Brain microvascular endothelial cell (primary cell): Measurements from ENCODE around the gene GPR12.

Experiments used
- DNase-seq: peaks from one replicate; pipeline ENCODE4 v3.0.0-alpha.2; 2020
- H3K27ac ChIP-seq: fragments of 250-450 bp; sonication (Bioruptor Pico); 2 replicates; pipeline ENCODE4 v1.5.1; 2020; ENCODE audit warnings: mild to moderate bottlenecking, moderate library complexity
- H3K27me3 ChIP-seq: fragments of 250-450 bp; sonication (Bioruptor Pico); replicated peaks from 2 replicates; pipeline ENCODE4 v1.5.1; 2020; ENCODE audit warnings: mild to moderate bottlenecking
- H3K36me3 ChIP-seq: fragments of 250-450 bp; sonication (Bioruptor Pico); replicated peaks from 2 replicates; pipeline ENCODE4 v1.5.1; 2020; ENCODE audit warnings: mild to moderate bottlenecking
- H3K4me3 ChIP-seq: 2 replicates; pipeline ENCODE4 v1.5.1; 2011; ENCODE audit warnings: low read depth, mild to moderate bottlenecking, control low read depth, low read length, moderate library complexity
- CTCF ChIP-seq: IDR thresholded peaks from 2 replicates; pipeline ENCODE4 v1.5.1; 2011; ENCODE audit warnings: low read depth, mild to moderate bottlenecking, moderate library complexity, low read length, control low read depth, inconsistent platforms; ENCODE audit errors: missing control alignments
- in situ Hi-C: cut with HindIII; loops from 2 replicates; pipeline ENCODE4 v1.10.0; 2017; ENCODE audit warnings: low sequenced_read_pairs, low pct_ligation_motif_present

The GPR12 gene

GRCh38 chr13:26706381-26706780, 54.2 kb downstream of the GPR12 start:
- no peak overlapping the region for H3K27ac ChIP-seq
- no peak overlapping the region for H3K4me3 ChIP-seq
- H3K36me3 ChIP-seq: no peaks in the 10 kb centered on the region
- H3K27me3 ChIP-seq: no peaks in the 10 kb centered on the region
- in situ Hi-C loops: no loop called here
- peak; percentile 25 for TF ChIP-seq CTCF
- no peak for DNase-seq

GRCh38 chr13:26705536-26705935, 55.0 kb downstream of the GPR12 start:
- in situ Hi-C loops: no loop called here
- no peaks in the 10 kb centered on the region for H3K36me3 ChIP-seq
- no peaks in the 10 kb centered on the region for H3K27me3 ChIP-seq
- no peak overlapping the region for H3K27ac ChIP-seq
- no peak for DNase-seq
- no peak overlapping the region for H3K4me3 ChIP-seq
- TF ChIP-seq CTCF: no peak
